ENCODE measurements around the gene LYZL1.

DNA sequence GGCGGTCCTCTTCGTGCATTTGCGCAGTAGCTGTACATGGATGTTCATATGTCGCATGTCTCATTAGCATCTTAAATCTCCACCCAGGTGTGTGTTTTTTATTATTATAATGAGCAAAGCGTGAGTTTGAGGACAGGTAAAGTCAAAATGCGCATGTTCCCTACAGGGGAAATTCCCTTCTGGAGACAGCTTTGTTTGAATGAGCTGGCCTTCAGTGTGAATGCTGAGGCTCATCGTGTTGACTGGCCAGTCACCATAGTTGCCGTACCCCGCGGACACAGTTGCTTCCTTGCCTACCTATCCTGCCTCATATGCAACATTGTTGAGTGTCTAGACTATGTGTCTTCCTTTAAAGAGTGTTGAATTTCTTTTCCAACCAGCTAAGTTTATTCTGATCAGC, 13.6 kb downstream of the LYZL1 start:
- TF ChIP-seq, protein P1, sequence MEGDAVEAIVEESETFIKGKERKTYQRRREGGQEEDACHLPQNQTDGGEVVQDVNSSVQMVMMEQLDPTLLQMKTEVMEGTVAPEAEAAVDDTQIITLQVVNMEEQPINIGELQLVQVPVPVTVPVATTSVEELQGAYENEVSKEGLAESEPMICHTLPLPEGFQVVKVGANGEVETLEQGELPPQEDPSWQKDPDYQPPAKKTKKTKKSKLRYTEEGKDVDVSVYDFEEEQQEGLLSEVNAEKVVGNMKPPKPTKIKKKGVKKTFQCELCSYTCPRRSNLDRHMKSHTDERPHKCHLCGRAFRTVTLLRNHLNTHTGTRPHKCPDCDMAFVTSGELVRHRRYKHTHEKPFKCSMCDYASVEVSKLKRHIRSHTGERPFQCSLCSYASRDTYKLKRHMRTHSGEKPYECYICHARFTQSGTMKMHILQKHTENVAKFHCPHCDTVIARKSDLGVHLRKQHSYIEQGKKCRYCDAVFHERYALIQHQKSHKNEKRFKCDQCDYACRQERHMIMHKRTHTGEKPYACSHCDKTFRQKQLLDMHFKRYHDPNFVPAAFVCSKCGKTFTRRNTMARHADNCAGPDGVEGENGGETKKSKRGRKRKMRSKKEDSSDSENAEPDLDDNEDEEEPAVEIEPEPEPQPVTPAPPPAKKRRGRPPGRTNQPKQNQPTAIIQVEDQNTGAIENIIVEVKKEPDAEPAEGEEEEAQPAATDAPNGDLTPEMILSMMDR (conservative IDR thresholded peaks at IDR 0.05; ENCODE audit: low read depth, low read length) = no peak
- no peak for TF ChIP-seq EZH2 (IDR thresholded peaks at IDR 0.05; ENCODE audit: borderline replicate concordance, low read depth, low read length, poor library complexity, severe bottlenecking)

All from A673 (cell line).